ENCODE results near the gene MELTF. TPM values are rescaled to one million over a fixed set of nuclear protein-coding genes. Genes with fewer than 3 reads are reported as not detected.

MELTF gene
- total RNA-seq, 2 experiments from 2014 or later, result 3.4 to 3.5 TPM

GRCh38 chr3:197012540-197012883 lies 17.1 kb downstream of the MELTF start:
- CTCF ChIA-PET, result no interaction called here
- H3K27ac Mint-ChIP-seq, result no peak overlapping the region
- H3K36me3 Mint-ChIP-seq (ENCODE audit: low read depth), result no peaks in the 10 kb centered on the region
- no peaks in the 10 kb centered on the region for H3K4me1 Mint-ChIP-seq (ENCODE audit: low read depth)
- intact Hi-C loops (cut with micrococcal nuclease), result no loop called here
- H3K4me3 Mint-ChIP-seq, result no peak overlapping the region
- POLR2A ChIA-PET, result interaction anchor here (0.6 kb wide), 1 partner anchor 286 kb away, joined by 3 read pairs; no protein-coding TSS in a partner anchor
- no peaks in the 10 kb centered on the region for H3K9me3 Mint-ChIP-seq
- H3K27me3 Mint-ChIP-seq, result no peaks in the 10 kb centered on the region
- ATAC-seq (no peak), DNase-seq (no peak)
- TF ChIP-seq CTCF (IDR thresholded peaks at IDR 0.05), result no peak

GRCh38 chr3:197011780-197012539 lies 17.7 kb downstream of the MELTF start:
- ChIA-PET POLR2A (no interaction called here), CTCF (no interaction called here)
- intact Hi-C loops (cut with micrococcal nuclease), result no loop called here
- no peaks in the 10 kb centered on the region for H3K36me3 Mint-ChIP-seq (ENCODE audit: low read depth)
- no peak for TF ChIP-seq CTCF (IDR thresholded peaks at IDR 0.05)
- no peak overlapping the region for H3K4me3 Mint-ChIP-seq
- no peak for ATAC-seq
- no peaks in the 10 kb centered on the region for H3K9me3 Mint-ChIP-seq
- no peaks in the 10 kb centered on the region for H3K27me3 Mint-ChIP-seq
- no peak overlapping the region for H3K27ac Mint-ChIP-seq
- H3K4me1 Mint-ChIP-seq (ENCODE audit: low read depth), result no peaks in the 10 kb centered on the region
- no peak for DNase-seq

GRCh38 chr3:197010556-197011351 lies 18.9 kb downstream of the MELTF start:
- no peak overlapping the region for H3K27ac Mint-ChIP-seq
- H3K9me3 Mint-ChIP-seq, result no peaks in the 10 kb centered on the region
- no peak for DNase-seq
- no peak for ATAC-seq
- POLR2A ChIA-PET, result no interaction called here
- no peaks in the 10 kb centered on the region for H3K4me1 Mint-ChIP-seq (ENCODE audit: low read depth)
- intact Hi-C loops (cut with micrococcal nuclease), result no loop called here
- TF ChIP-seq CTCF (IDR thresholded peaks at IDR 0.05), result no peak
- H3K36me3 Mint-ChIP-seq (ENCODE audit: low read depth), result no peaks in the 10 kb centered on the region
- no peak overlapping the region for H3K4me3 Mint-ChIP-seq
- no peaks in the 10 kb centered on the region for H3K27me3 Mint-ChIP-seq
- CTCF ChIA-PET, result interaction anchor here (1.1 kb wide), 1 partner anchor 18 kb away, joined by 4 read pairs; the partner anchor contains the start of gene MELTF

- intact Hi-C loops (cut with micrococcal nuclease), result no loop called here
- no peak for ATAC-seq
- TF ChIP-seq CTCF (IDR thresholded peaks at IDR 0.05), result no peak
- Mint-ChIP-seq H3K4me3 (no peak overlapping the region), H3K9me3 (no peaks in the 10 kb centered on the region), H3K4me1 (ENCODE audit: low read depth) (no peaks in the 10 kb centered on the region), H3K27me3 (no peaks in the 10 kb centered on the region), H3K27ac (no peak overlapping the region), H3K36me3 (ENCODE audit: low read depth) (no peaks in the 10 kb centered on the region)
- DNase-seq, result no peak
- ChIA-PET CTCF (interaction anchor here (1.1 kb wide), 1 partner anchor 19 kb away, joined by 4 read pairs; the partner anchor contains the start of gene MELTF), POLR2A (no interaction called here)
These were observed 20.0 kb downstream of the MELTF start for GRCh38 chr3:197009532-197010019.
